K562 (cell line): ENCODE data around the gene KCNH2. TPM values are rescaled to one million over a fixed set of nuclear protein-coding genes. Genes with fewer than 3 reads are reported as not detected.

ENCODE experiments used
- ATAC-seq: fragments of 200-7000 bp; cut with Tn5 transposase; 3 replicates; pipeline ENCODE4 v1.9.1; 2020; ENCODE audit warnings: moderate library complexity
- BruUV-seq: library from RNA; stranded (reverse); fragments of 400-500 nt; replicated peaks from 2 replicates; lab custom pipeline; 2021; lab: Mats Ljungman, UMichigan
- CTCF ChIA-PET: fragments of 300-600 bp; formaldehyde crosslinking; extraction: SDS; loops from one replicate; lab custom pipeline; 2021; ENCODE audit warnings: low intra/inter-chr PET ratio; lab: Yijun Ruan, JAX
- POLR2A ChIA-PET: fragments of 300-600, 350-650 bp; sonication (Branson Sonifier 250); formaldehyde crosslinking; extraction: SDS; loops from one replicate; lab custom pipeline; 2021; ENCODE audit warnings: antibody characterized with exemption, inconsistent platforms; lab: Yijun Ruan, JAX
- DNase-seq, 4 experiments: peaks; one replicate each; pipeline versions ENCODE4 v3.0.0 to v3.0.0-alpha.2; 2011 to 2018; ENCODE audit warnings: low spot score in 3 of 4, mixed read lengths in 3 of 4; ENCODE audit errors: extremely low read depth in 1 of 4
- FAIRE-seq: peaks from 2 replicates; lab custom pipeline; 2011; peaks lifted over from hg19 to GRCh38; lab: Jason Lieb, UNC
- H2AFZ ChIP-seq: 2 replicates; pipeline ENCODE4 v1.6.0; 2011; ENCODE audit warnings: low read depth, low read length, control low read depth, inconsistent platforms
- H3K27ac ChIP-seq: fragments of 200-600 bp; 3 replicates; pipeline ENCODE4 v1.8.0; 2011; ENCODE audit warnings: low read depth, mild to moderate bottlenecking, control low read depth, inconsistent platforms, low read length, moderate library complexity, mixed read lengths; ENCODE audit errors: extremely low read depth
- H3K27me3 ChIP-seq, 2 experiments: fragments of 300-600 bp in 1 of 2; 2 replicates in 1 of 2; 3 replicates in 1 of 2; pipeline versions ENCODE4 v1.6.0 to v1.8.0; 2011; ENCODE audit warnings: inconsistent platforms in 2 of 2, low read length in 2 of 2, mild to moderate bottlenecking in 1 of 2, mixed read lengths in 1 of 2, moderate library complexity in 1 of 2; ENCODE audit not compliant: control insufficient read depth in 2 of 2, insufficient read depth in 2 of 2
- H3K36me3 ChIP-seq: fragments of 300-600 bp; 3 replicates; pipeline ENCODE4 v1.8.0; 2011; ENCODE audit warnings: mild to moderate bottlenecking, low read length, inconsistent platforms; ENCODE audit not compliant: control insufficient read depth, insufficient read depth
- H3K4me1 ChIP-seq, 2 experiments: fragments of 200-600 bp in 1 of 2; replicated peaks in 1 of 2; 2 replicates in 1 of 2; 3 replicates in 1 of 2; pipeline versions ENCODE4 v1.5.1 to v1.8.0; 2011; ENCODE audit warnings: inconsistent platforms in 2 of 2, low read length in 2 of 2, mild to moderate bottlenecking in 1 of 2, mixed read lengths in 1 of 2, moderate library complexity in 1 of 2; ENCODE audit not compliant: control insufficient read depth in 2 of 2, insufficient read depth in 2 of 2
- H3K4me2 ChIP-seq: 2 replicates; pipeline ENCODE4 v1.6.1; 2011; ENCODE audit warnings: low read length, control low read depth, inconsistent platforms, mixed read lengths; ENCODE audit not compliant: insufficient read depth
- H3K4me3 ChIP-seq: fragments of 200-600 bp; sonication (generic), shearing (Covaris generic); 2 replicates; pipeline ENCODE4 v1.5.1; 2016; ENCODE audit warnings: control low read depth, inconsistent platforms
- H3K79me2 ChIP-seq: fragments of 200-600 bp; 3 replicates; pipeline ENCODE4 v1.8.0; 2011; ENCODE audit warnings: low read length, inconsistent platforms; ENCODE audit not compliant: control insufficient read depth, insufficient read depth
- H3K9ac ChIP-seq, 2 experiments: 2 replicates each; pipeline versions ENCODE4 v1.6.0 to v1.6.1; 2011; ENCODE audit warnings: low read depth in 2 of 2, low read length in 2 of 2, control low read depth in 1 of 2, inconsistent platforms in 1 of 2, mild to moderate bottlenecking in 1 of 2, mixed read lengths in 1 of 2; ENCODE audit not compliant: insufficient read depth in 1 of 2
- H3K9me1 ChIP-seq: one replicate; pipeline ENCODE4 v1.6.0; 2011; ENCODE audit warnings: inconsistent platforms, mild to moderate bottlenecking, low read length, moderate library complexity; ENCODE audit not compliant: control insufficient read depth, insufficient read depth
- H3K9me3 ChIP-seq: replicated peaks from 2 replicates; pipeline ENCODE4 v1.5.1; 2011; ENCODE audit warnings: low read depth, low read length, inconsistent platforms; ENCODE audit not compliant: control insufficient read depth, insufficient read depth
- H4K20me1 ChIP-seq: replicated peaks from 2 replicates; pipeline ENCODE4 v1.6.1; 2011; ENCODE audit warnings: low read length, inconsistent platforms, mixed read lengths; ENCODE audit not compliant: control insufficient read depth, insufficient read depth
- C11orf30 ChIP-seq: fragments of 450-650 bp; IDR thresholded peaks from 2 replicates; pipeline ENCODE4 v1.6.1; 2016; ENCODE audit warnings: low read depth, mild to moderate bottlenecking
- CBFA2T3 ChIP-seq: fragments of 450-650 bp; IDR thresholded peaks from 2 replicates; pipeline ENCODE4 v1.6.1; 2017
- HMGN3 ChIP-seq: IDR thresholded peaks from 2 replicates; pipeline ENCODE4 v1.6.1; 2011; ENCODE audit warnings: borderline replicate concordance, low read depth, mild to moderate bottlenecking, mixed read lengths, low read length; ENCODE audit not compliant: insufficient read length; ENCODE audit errors: extremely low read depth
- KAT8 ChIP-seq: fragments of 450-650 bp; IDR thresholded peaks from 2 replicates; pipeline ENCODE4 v1.6.1; 2016; ENCODE audit warnings: low read depth, mild to moderate bottlenecking
- KHSRP ChIP-seq: fragments of 450-650 bp; IDR thresholded peaks from 2 replicates; pipeline ENCODE4 v1.6.1; 2017
- MYBL2 ChIP-seq, 2 experiments: fragments of 450-650 bp in 1 of 2; sonication (generic) in 1 of 2; formaldehyde crosslinking in 1 of 2; IDR thresholded peaks; 2 replicates each; pipeline versions ENCODE4 v1.6.1 to v1.8.1; 2017 to 2022; ENCODE audit warnings: borderline replicate concordance in 1 of 2, inconsistent platforms in 1 of 2, low read depth in 1 of 2, mild to moderate bottlenecking in 1 of 2, missing genetic modification reagents in 1 of 2, moderate library complexity in 1 of 2
- PPARD ChIP-seq: fragments of 250-450 bp; sonication (Bioruptor Pico); IDR thresholded peaks from 2 replicates; pipeline ENCODE4 v1.8.0; 2022; ENCODE audit warnings: inconsistent platforms, mild to moderate bottlenecking, moderate library complexity
- SETDB1 ChIP-seq: IDR thresholded peaks from one replicate; pipeline ENCODE4 v1.6.1; 2012; ENCODE audit warnings: low read length, control low read depth, inconsistent platforms
- YBX1 ChIP-seq: fragments of 450-650 bp; IDR thresholded peaks from 2 replicates; pipeline ENCODE4 v1.7.1; 2016; ENCODE audit warnings: mild to moderate bottlenecking
- ZNF134 ChIP-seq: fragments of 250-450 bp; sonication (Bioruptor Pico); conservative IDR thresholded peaks from 2 replicates; pipeline ENCODE4 v1.4.0; 2020
- ZNF408 ChIP-seq: fragments of 250-450 bp; sonication (Bioruptor Pico); IDR thresholded peaks from 2 replicates; pipeline ENCODE4 v1.4.0; 2020; ENCODE audit warnings: low read depth, mild to moderate bottlenecking, moderate library complexity
- ZNF707 ChIP-seq: fragments of 250-450 bp; sonication (Bioruptor Pico); conservative IDR thresholded peaks from 2 replicates; pipeline ENCODE4 v1.8.0; 2022; ENCODE audit warnings: inconsistent platforms, mild to moderate bottlenecking, moderate library complexity
- WGBS: fragments of 100-300 bp; shearing (Covaris generic); methylation state at CpG from one replicate; pipeline ENCODE4 v1.1.6; 2016; ENCODE audit warnings: low coverage, mixed read lengths; ENCODE audit not compliant: insufficient coverage; ENCODE audit errors: missing lambda C conversion rate; 5-methylcytosine and 5-hydroxymethylcytosine counted together
- in situ Hi-C: fragments of 300-500 bp; cut with MboI; formaldehyde crosslinking; loops from 4 replicates; pipeline ENCODE4 v1.15.0; 2018; ENCODE audit warnings: inconsistent platforms, mixed read lengths
- intact Hi-C: fragments of 100-400 bp; cut with micrococcal nuclease; formaldehyde crosslinking; loops from 2 replicates; pipeline ENCODE4 v1.14.2; 2022
- polyA plus RNA-seq, 8 experiments: library from polyadenylated mRNA; depleted of rRNA in 4 of 8; stranded (reverse) in 5 of 8; unstranded in 3 of 8; fragments of >200 nt; fragmentation: Nextera tagmentation in 2 of 8; fragmentation: Illumina TruSeq in 1 of 8; extraction: Ambion mirVana in 2 of 8; extraction: Trizol in 1 of 8; gene quantifications; 2 replicates each; pipeline versions ENCODE4 v1.2.1 to v1.2.3, GENCODE V29; 2011 to 2014; ENCODE audit warnings: inconsistent platforms in 1 of 8, missing spikeins in 1 of 8
- total RNA-seq, 7 experiments: library from RNA; depleted of rRNA in 6 of 7; stranded (reverse); fragments of >200 nt in 6 of 7; fragmentation: Illumina TruSeq in 2 of 7; extraction: Trizol in 2 of 7; gene quantifications; 2 replicates each; pipeline versions ENCODE4 v1.2.1 to v1.2.3, GENCODE V29; 2011 to 2021; ENCODE audit warnings: low replicate concordance in 1 of 7
- TF ChIP-seq, protein P1 (sequence below): fragments of 450-650 bp; IDR thresholded peaks from 2 replicates; pipeline ENCODE4 v1.7.1; 2018; ENCODE audit warnings: mild to moderate bottlenecking, low read depth; ENCODE audit not compliant: partially characterized antibody
- TF ChIP-seq, protein P2 (sequence below): sonication (generic); formaldehyde crosslinking; IDR thresholded peaks from 2 replicates; pipeline ENCODE4 v1.8.0; 2022; ENCODE audit warnings: mild to moderate bottlenecking, low read depth, missing genetic modification reagents

The KCNH2 gene
- total and polyA plus RNA-seq, 9 of the 15 experiments (the other 6 are each of a cell fraction or from before 2014, with no cell fraction given), result 18.1 to 368 (median 218) TPM

DNA sequence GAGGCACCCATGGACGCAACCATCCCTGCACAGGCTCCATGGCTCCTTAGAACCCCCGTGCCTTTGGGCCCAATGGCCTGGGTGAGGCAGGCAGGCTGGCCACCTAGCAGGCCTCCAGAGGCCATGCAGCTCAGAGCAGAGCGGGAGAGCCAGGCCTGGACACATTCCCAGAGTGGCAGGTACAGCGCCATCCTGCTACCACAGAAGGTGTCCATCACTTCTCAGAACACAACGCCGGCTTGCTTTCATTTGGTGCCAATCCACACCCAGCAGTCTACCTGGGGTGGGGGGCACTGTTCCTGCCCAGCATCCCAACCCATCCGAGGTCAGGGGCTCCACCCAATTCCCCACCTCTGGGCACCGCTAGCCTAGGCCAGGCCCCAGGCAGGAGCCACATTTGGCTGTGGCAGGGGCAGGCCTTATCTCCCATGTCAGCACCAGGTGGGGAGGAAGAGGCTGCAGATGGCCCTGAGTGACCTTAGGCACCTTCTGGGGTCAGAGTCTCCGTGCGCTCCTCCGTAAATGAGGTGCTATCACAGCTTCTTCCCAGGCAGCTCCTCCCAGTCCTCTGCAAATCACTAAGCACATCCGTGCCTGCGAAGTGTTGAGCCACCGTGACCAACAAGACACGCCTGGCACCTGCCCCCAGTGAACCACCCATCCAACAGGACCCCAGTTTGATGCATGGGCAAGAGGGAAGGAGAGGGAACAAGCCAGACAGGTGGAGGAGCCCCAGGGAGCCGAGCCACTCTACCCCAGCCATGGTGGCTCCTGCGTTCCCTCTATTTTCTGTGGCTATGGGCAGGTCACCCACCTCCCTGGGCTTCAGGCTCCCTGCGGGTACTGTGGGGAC, 14.2 kb downstream of the KCNH2 start:
- ATAC-seq (no peak), FAIRE-seq (peak; percentile 26), DNase-seq (peak in 3 of 4 experiments; percentile 66 to 75 (median 71))
- CTCF ChIA-PET, result interaction anchor here (0.6 to 4.3 kb wide), 10 partner anchors 20 to 209 kb away, joined by 3 to 27 read pairs (median 4); no protein-coding TSS in a partner anchor
- BruUV-seq, result no TSS peak
- H3K9me3 ChIP-seq, result no peaks in the 10 kb centered on the region
- peak overlapping the region; percentile 13 to 89; a peak in 3 of 4 replicates for H3K9ac ChIP-seq
- intact Hi-C loops (loop anchor here (1.0 to 10.0 kb wide), 4 partner anchors 13 to 211 kb away; no protein-coding TSS in a partner anchor), in situ Hi-C loops (no loop called here)
- H3K27me3 ChIP-seq, result no peaks in the 10 kb centered on the region
- H3K27ac ChIP-seq, result peak overlapping the region; percentile 47; the same call in 2 of the 3 replicates
- H3K4me3 ChIP-seq, result no peak overlapping the region
- POLR2A ChIA-PET, result interaction anchor here (0.5 to 1.3 kb wide), 8 partner anchors 10 to 199 kb away, joined by 3 to 4 read pairs (median 3); no protein-coding TSS in a partner anchor
- H4K20me1 ChIP-seq, result no peaks in the 10 kb centered on the region
- peaks cover 52% of the 10 kb centered on the region for H3K79me2 ChIP-seq
- H3K36me3 ChIP-seq, result peaks cover 12% of the 10 kb centered on the region; the same call in 2 of the 3 replicates
- WGBS, result 49% methylated on average over 18 of the region's 18 CpGs
- H3K4me1 ChIP-seq, result peaks cover 77 to 80% of the 10 kb centered on the region in 2 experiments
- H2AFZ ChIP-seq, result peak overlapping the region; percentile 61; the same call in 1 of the 2 replicates
- peak overlapping the region; percentile 35; the same call in 1 of the 2 replicates for H3K4me2 ChIP-seq
- H3K9me1 ChIP-seq, result no peaks in the 10 kb centered on the region
- no peak for TF ChIP-seq MYBL2 (IDR thresholded peaks at IDR 0.05; ENCODE audit: low read depth)
- no peak for TF ChIP-seq MYBL2 (CRISPR knock-in tag; IDR thresholded peaks at IDR 0.05; ENCODE audit: borderline replicate concordance)
- no peak for TF ChIP-seq YBX1
- TF ChIP-seq ZNF408 (CRISPR knock-in tag), result no peak
- no peak for TF ChIP-seq PPARD (CRISPR knock-in tag)
- peak; percentile 82 for TF ChIP-seq CBFA2T3
- no peak for TF ChIP-seq ZNF134 (CRISPR knock-in tag)
- no peak for TF ChIP-seq KHSRP
- TF ChIP-seq SETDB1, result no peak
- no peak for TF ChIP-seq C11orf30
- TF ChIP-seq, protein P1, sequence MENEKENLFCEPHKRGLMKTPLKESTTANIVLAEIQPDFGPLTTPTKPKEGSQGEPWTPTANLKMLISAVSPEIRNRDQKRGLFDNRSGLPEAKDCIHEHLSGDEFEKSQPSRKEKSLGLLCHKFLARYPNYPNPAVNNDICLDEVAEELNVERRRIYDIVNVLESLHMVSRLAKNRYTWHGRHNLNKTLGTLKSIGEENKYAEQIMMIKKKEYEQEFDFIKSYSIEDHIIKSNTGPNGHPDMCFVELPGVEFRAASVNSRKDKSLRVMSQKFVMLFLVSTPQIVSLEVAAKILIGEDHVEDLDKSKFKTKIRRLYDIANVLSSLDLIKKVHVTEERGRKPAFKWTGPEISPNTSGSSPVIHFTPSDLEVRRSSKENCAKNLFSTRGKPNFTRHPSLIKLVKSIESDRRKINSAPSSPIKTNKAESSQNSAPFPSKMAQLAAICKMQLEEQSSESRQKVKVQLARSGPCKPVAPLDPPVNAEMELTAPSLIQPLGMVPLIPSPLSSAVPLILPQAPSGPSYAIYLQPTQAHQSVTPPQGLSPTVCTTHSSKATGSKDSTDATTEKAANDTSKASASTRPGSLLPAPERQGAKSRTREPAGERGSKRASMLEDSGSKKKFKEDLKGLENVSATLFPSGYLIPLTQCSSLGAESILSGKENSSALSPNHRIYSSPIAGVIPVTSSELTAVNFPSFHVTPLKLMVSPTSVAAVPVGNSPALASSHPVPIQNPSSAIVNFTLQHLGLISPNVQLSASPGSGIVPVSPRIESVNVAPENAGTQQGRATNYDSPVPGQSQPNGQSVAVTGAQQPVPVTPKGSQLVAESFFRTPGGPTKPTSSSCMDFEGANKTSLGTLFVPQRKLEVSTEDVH, result no peak
- TF ChIP-seq, protein P2, sequence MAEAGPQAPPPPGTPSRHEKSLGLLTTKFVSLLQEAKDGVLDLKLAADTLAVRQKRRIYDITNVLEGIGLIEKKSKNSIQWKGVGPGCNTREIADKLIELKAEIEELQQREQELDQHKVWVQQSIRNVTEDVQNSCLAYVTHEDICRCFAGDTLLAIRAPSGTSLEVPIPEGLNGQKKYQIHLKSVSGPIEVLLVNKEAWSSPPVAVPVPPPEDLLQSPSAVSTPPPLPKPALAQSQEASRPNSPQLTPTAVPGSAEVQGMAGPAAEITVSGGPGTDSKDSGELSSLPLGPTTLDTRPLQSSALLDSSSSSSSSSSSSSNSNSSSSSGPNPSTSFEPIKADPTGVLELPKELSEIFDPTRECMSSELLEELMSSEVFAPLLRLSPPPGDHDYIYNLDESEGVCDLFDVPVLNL (CRISPR knock-in tag), result no peak
- no peak for TF ChIP-seq KAT8
- TF ChIP-seq ZNF707, result no peak
- TF ChIP-seq HMGN3, result no peak
